Lower leg skin (tissue), 4 donors: ENCODE measurements around the gene ADCY2. TPM values are rescaled to one million over a fixed set of nuclear protein-coding genes. Genes with fewer than 3 reads are reported as not detected.

Experiments
- DNase-seq, 2 donors: peaks; one replicate each; pipeline ENCODE4 v3.0.0-alpha.2; 2019; ENCODE audit warnings: low spot score in 2 of 2
- H3K4me3 ChIP-seq: fragments of 200-600 bp; sonication (generic); 2 replicates; pipeline ENCODE4 v1.5.1; 2017; ENCODE audit warnings: mild to moderate bottlenecking, low read depth; ENCODE audit not compliant: poor library complexity, severe bottlenecking
- CTCF ChIP-seq, 3 donors: fragments of 450-650 bp; IDR thresholded peaks; one replicate each; pipeline ENCODE4 v1.5.1; 2016; ENCODE audit warnings: antibody characterized with exemption in 3 of 3, mild to moderate bottlenecking in 3 of 3, moderate library complexity in 2 of 3
- POLR2A ChIP-seq, 2 donors: fragments of 450-650 bp; IDR thresholded peaks; one replicate each; pipeline ENCODE4 v1.6.1; 2016 to 2017; ENCODE audit warnings: antibody characterized with exemption in 2 of 2, mild to moderate bottlenecking in 1 of 2, moderate library complexity in 1 of 2
- WGBS, 2 donors: methylation state at CpG; one replicate each; pipeline ENCODE4 v1.1.5; 2018; 5-methylcytosine and 5-hydroxymethylcytosine counted together
- intact Hi-C: fragments of 100-400 bp; cut with DNase I; formaldehyde crosslinking; loops from one replicate; pipeline ENCODE4 v1.15.0; 2023; ENCODE audit warnings: low total_unique reads
- total RNA-seq, 4 donors: library from RNA; depleted of rRNA; stranded (reverse); fragments of >200 nt; gene quantifications; one replicate each; pipeline ENCODE4 v1.1.0, GENCODE V29; 2016

Gene ADCY2
- total RNA-seq, 4 donors from 2014 or later: 7.3 to 11.5 (median 8.2) TPM

- TF ChIP-seq POLR2A (IDR thresholded peaks at IDR 0.05) (no peak), CTCF (IDR thresholded peaks at IDR 0.05) (no peak)
- no peak for DNase-seq
- intact Hi-C loops: no loop called here
- H3K4me3 ChIP-seq: no peak overlapping the region
- WGBS, 2 donors: 88 to 89% methylated on average over 4 of the region's 4 CpGs
Measured at GRCh38 chr5:7808998-7809397, 413.1 kb downstream of the ADCY2 start.

GRCh38 chr5:7811715-7812114 lies 415.8 kb downstream of the ADCY2 start:
- H3K4me3 ChIP-seq: no peak overlapping the region
- WGBS, 2 donors: 72 to 86% methylated on average over 5 of the region's 5 CpGs
- intact Hi-C loops: no loop called here
- no peak for DNase-seq
- TF ChIP-seq POLR2A (IDR thresholded peaks at IDR 0.05): no peak
- TF ChIP-seq CTCF (IDR thresholded peaks at IDR 0.05): no peak

GRCh38 chr5:7813007-7813406 lies 417.1 kb downstream of the ADCY2 start:
- H3K4me3 ChIP-seq: no peak overlapping the region
- TF ChIP-seq CTCF (IDR thresholded peaks at IDR 0.05): no peak
- no peak for TF ChIP-seq POLR2A (IDR thresholded peaks at IDR 0.05)
- no peak for DNase-seq
- WGBS, 2 donors: 72 to 76% methylated on average over 2 of the region's 2 CpGs
- intact Hi-C loops: no loop called here

GRCh38 chr5:7813576-7813975 lies 417.6 kb downstream of the ADCY2 start:
- no peak overlapping the region for H3K4me3 ChIP-seq
- 76 to 79% methylated on average over 3 of the region's 3 CpGs for WGBS, 2 donors
- TF ChIP-seq CTCF (IDR thresholded peaks at IDR 0.05): no peak
- no peak for TF ChIP-seq POLR2A (IDR thresholded peaks at IDR 0.05)
- intact Hi-C loops: no loop called here
- DNase-seq: no peak

- H3K4me3 ChIP-seq: no peak overlapping the region
- no peak for TF ChIP-seq CTCF (IDR thresholded peaks at IDR 0.05)
- TF ChIP-seq POLR2A (IDR thresholded peaks at IDR 0.05): no peak
- intact Hi-C loops: no loop called here
- 92 to 94% methylated on average over 10 of the region's 10 CpGs for WGBS, 2 donors
- DNase-seq: no peak
Measured at GRCh38 chr5:7814816-7815215, 418.9 kb downstream of the ADCY2 start.

GRCh38 chr5:7815892-7816534 lies 420.1 kb downstream of the ADCY2 start:
- no peak for TF ChIP-seq POLR2A (IDR thresholded peaks at IDR 0.05)
- TF ChIP-seq CTCF (IDR thresholded peaks at IDR 0.05): peak in 1 of 3 donors; percentile 59
- intact Hi-C loops: no loop called here
- DNase-seq: peak; percentile 75 to 95
- 28 to 30% methylated on average over 12 of the region's 12 CpGs for WGBS, 2 donors
- H3K4me3 ChIP-seq: no peak overlapping the region
